Brain microvascular endothelial cell (primary cell): ENCODE measurements around the gene PPP4R2.

Experiments
- DNase-seq: peaks from one replicate; pipeline ENCODE4 v3.0.0-alpha.2; 2020
- H3K27ac ChIP-seq: fragments of 250-450 bp; sonication (Bioruptor Pico); 2 replicates; pipeline ENCODE4 v1.5.1; 2020; ENCODE audit warnings: mild to moderate bottlenecking, moderate library complexity
- H3K27me3 ChIP-seq: fragments of 250-450 bp; sonication (Bioruptor Pico); replicated peaks from 2 replicates; pipeline ENCODE4 v1.5.1; 2020; ENCODE audit warnings: mild to moderate bottlenecking
- H3K36me3 ChIP-seq: fragments of 250-450 bp; sonication (Bioruptor Pico); replicated peaks from 2 replicates; pipeline ENCODE4 v1.5.1; 2020; ENCODE audit warnings: mild to moderate bottlenecking
- H3K4me3 ChIP-seq: 2 replicates; pipeline ENCODE4 v1.5.1; 2011; ENCODE audit warnings: low read depth, mild to moderate bottlenecking, control low read depth, low read length, moderate library complexity
- in situ Hi-C: cut with HindIII; loops from 2 replicates; pipeline ENCODE4 v1.10.0; 2017; ENCODE audit warnings: low sequenced_read_pairs, low pct_ligation_motif_present
- TF ChIP-seq, protein P1 (sequence below): IDR thresholded peaks from 2 replicates; pipeline ENCODE4 v1.5.1; 2011; ENCODE audit warnings: low read depth, mild to moderate bottlenecking, moderate library complexity, low read length, control low read depth, inconsistent platforms; ENCODE audit errors: missing control alignments

Gene PPP4R2

GRCh38 chr3:73029321-73029796 lies 32.7 kb downstream of the PPP4R2 start:
- in situ Hi-C loops, result no loop called here
- no peaks in the 10 kb centered on the region for H3K36me3 ChIP-seq
- no peaks in the 10 kb centered on the region for H3K27me3 ChIP-seq
- TF ChIP-seq, protein P1, sequence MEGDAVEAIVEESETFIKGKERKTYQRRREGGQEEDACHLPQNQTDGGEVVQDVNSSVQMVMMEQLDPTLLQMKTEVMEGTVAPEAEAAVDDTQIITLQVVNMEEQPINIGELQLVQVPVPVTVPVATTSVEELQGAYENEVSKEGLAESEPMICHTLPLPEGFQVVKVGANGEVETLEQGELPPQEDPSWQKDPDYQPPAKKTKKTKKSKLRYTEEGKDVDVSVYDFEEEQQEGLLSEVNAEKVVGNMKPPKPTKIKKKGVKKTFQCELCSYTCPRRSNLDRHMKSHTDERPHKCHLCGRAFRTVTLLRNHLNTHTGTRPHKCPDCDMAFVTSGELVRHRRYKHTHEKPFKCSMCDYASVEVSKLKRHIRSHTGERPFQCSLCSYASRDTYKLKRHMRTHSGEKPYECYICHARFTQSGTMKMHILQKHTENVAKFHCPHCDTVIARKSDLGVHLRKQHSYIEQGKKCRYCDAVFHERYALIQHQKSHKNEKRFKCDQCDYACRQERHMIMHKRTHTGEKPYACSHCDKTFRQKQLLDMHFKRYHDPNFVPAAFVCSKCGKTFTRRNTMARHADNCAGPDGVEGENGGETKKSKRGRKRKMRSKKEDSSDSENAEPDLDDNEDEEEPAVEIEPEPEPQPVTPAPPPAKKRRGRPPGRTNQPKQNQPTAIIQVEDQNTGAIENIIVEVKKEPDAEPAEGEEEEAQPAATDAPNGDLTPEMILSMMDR, result no peak
- peak; percentile 91 for DNase-seq
- peak overlapping the region; percentile 81 for H3K27ac ChIP-seq
- no peak overlapping the region for H3K4me3 ChIP-seq

DNA sequence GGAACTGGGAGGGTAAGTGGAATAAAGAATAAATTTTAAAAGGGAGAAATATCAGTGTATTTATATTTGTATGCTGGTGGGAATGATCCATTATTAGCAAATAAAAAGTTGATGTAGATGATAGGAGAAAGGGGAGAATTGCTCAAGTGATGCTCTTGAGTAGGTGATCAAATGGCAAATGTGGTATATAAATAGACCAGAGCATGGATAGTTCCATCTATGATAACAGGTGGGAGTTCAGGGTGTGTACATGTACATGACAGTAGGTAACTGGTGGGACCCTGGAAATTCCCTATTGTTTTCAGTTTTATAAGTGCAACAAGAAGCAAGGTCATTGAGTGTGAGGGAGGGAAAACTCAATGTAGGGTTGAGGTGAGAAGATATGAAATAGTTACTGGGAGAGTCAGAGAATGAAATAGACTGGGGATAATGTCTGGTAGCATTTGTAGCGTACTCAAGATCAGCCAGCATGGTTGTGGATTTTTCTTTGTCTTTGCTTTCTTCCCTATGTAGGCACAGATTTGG lies 33.5 kb downstream of the PPP4R2 start:
- DNase-seq, result no peak
- TF ChIP-seq, protein P1, result no peak
- in situ Hi-C loops, result no loop called here
- Histone ChIP-seq H3K4me3 (no peak overlapping the region), H3K36me3 (no peaks in the 10 kb centered on the region), H3K27me3 (no peaks in the 10 kb centered on the region), H3K27ac (peak overlapping the region; percentile 81)

DNA sequence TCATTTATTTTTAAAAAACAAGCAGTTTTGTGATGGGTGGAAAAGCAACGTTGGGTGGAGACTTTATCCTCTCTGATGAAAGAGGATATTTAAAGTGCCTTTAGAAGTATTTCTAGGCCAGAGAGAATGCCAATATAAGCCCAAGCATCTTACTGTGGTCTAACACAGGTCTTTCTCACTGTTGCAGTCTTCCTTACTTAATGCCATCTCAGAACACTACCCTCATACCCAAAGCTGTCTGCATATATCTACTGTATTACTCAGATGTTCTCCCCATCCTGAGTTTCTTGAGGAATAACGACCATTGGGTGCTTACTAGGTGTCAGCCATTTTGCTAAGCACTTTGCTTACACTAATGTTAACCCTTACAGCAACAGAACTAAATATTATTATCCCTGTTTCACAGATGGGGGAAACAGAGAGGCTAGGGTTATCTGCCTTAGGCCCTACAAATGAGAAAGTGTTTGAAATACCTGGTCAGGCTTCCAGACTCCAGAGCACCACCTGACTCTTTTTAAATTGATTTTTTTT lies 35.0 kb downstream of the PPP4R2 start:
- Histone ChIP-seq H3K36me3 (no peaks in the 10 kb centered on the region), H3K4me3 (no peak overlapping the region), H3K27me3 (no peaks in the 10 kb centered on the region), H3K27ac (no peak overlapping the region)
- TF ChIP-seq, protein P1, result no peak
- in situ Hi-C loops, result no loop called here
- DNase-seq, result no peak

GRCh38 chr3:73036694-73037591 lies 40.3 kb downstream of the PPP4R2 start:
- TF ChIP-seq, protein P1, result no peak
- Histone ChIP-seq H3K27me3 (no peaks in the 10 kb centered on the region), H3K36me3 (no peaks in the 10 kb centered on the region), H3K4me3 (no peak overlapping the region), H3K27ac (peak overlapping the region; percentile 79)
- in situ Hi-C loops, result no loop called here
- DNase-seq, result peak; percentile 53

DNA sequence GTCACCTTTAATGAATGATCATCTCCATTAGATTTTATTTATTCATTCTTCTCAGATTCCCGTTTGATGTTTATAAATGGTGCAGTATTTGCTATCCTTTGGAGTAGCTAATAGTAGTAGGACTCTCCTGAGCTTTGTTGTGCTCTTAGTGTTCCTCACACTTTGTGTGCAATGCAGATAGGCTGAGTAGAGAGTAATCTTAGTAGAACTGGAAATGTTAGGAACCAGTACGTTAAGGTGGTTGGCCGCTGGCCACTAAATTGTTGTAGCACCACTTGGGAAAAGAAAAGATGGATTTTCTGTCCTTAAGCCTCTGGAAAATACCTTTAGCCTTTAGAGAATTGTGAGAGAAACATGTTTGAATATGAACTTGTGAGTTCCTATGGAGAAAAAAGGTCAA lies 44.9 kb downstream of the PPP4R2 start:
- TF ChIP-seq, protein P1, result no peak
- in situ Hi-C loops, result no loop called here
- Histone ChIP-seq H3K4me3 (no peak overlapping the region), H3K27me3 (no peaks in the 10 kb centered on the region), H3K27ac (no peak overlapping the region), H3K36me3 (no peaks in the 10 kb centered on the region)
- no peak for DNase-seq
